HG03039 (cell line): ENCODE results near the gene FBXW7.

Experiments used
- ATAC-seq: cut with Tn5 transposase; IDR thresholded peaks from one replicate; pipeline ENCODE4 v1.9.1; 2021; ENCODE audit warnings: mild to moderate bottlenecking, moderate library complexity; ENCODE audit not compliant: unreplicated experiment

FBXW7 gene

DNA sequence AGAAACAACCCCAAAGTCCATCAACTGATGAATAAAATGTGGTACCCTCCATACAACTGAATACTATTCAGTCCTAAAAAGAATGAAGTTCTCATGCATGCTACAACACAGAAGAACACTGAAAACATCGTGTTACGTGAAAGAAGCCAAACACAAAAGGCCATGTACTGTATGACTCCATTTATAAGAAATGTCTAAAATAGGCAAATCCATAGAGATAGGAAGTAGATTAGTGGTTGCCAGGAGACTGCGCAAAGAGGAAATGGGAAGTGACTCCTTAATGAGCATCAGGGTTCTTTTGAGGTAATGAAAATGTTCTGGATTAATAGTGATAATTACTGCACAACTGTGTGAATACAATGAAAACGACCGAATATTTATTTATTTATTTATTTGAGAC, 23.4 kb downstream of the FBXW7 start:
- ATAC-seq: no peak

GRCh38 chr4:152510349-152511147, 25.3 kb downstream of the FBXW7 start:
- no peak for ATAC-seq

- ATAC-seq: no peak
These were observed 26.2 kb downstream of the FBXW7 start for GRCh38 chr4:152509595-152510225.

- no peak for ATAC-seq
These were observed 27.1 kb downstream of the FBXW7 start for GRCh38 chr4:152508818-152509217.

- ATAC-seq: no peak
These were observed 27.5 kb downstream of the FBXW7 start for GRCh38 chr4:152508386-152508785.

- no peak for ATAC-seq
These were observed 32.1 kb downstream of the FBXW7 start for GRCh38 chr4:152503653-152504290.

GRCh38 chr4:152501846-152502536, 33.9 kb downstream of the FBXW7 start:
- ATAC-seq: no peak

DNA sequence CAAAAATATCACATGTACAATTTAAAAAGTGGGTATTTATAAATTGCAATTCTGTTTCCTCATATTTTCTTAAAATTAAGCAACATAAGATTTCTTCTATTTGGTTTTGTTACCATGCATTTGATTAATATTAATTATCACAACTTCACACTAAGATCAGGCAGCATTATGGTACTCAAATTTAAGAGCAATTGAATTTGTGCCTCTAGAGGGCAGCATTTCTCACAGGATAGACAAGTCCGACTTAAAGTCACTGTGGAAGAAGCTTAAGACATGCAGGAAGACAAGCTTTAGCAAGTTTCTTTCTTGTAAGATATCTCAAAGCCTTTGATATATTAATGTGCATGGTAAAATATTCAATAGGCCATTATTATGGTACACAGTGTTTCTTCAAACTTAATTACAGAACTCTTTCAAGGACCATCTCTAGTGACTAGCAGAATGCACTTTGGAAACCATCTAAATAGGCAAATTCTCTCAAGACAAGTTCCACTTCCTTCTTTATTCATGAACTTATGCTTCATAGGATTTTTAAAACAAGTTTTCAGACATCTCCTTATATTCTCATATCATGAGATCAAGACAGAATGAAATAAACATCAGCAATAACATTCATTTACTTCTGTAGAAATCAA, 35.0 kb downstream of the FBXW7 start:
- no peak for ATAC-seq

DNA sequence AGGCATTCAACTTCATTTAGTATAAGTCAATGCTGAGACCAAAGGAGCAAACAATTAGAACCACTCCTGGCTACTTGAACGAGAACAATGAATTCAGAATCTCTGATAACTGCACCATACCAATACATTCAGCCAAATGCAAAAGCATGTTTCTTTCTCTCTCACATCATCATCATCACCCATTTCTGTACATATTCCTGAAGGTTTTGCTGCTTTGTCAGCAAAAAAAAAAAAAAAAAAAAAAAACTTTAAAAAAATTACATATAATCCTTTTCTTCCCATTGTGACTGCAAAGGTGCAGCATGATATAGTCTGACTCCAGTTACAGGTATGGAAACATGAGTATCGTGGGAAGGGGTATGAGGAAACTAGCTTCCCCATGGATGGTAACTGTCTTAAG, 35.6 kb downstream of the FBXW7 start:
- ATAC-seq: no peak

DNA sequence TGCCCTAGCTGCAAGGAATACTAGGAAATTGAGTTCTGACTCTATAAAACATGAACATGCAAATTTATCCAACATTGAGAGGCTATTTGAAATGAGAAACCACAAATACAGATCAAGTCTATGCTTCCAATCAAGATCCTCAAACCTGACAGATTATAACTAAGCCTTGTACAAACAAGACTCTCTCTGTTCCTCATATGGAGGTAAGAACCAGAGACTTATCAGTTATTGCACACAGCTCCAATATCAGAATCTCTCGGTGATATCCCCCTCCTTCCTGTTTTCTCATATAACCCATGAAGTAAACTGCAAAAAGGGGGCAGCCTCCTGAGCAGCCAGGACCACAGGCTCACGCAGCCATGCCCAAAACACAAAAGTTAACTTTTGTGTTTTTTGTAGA, 36.5 kb downstream of the FBXW7 start:
- ATAC-seq: no peak

DNA sequence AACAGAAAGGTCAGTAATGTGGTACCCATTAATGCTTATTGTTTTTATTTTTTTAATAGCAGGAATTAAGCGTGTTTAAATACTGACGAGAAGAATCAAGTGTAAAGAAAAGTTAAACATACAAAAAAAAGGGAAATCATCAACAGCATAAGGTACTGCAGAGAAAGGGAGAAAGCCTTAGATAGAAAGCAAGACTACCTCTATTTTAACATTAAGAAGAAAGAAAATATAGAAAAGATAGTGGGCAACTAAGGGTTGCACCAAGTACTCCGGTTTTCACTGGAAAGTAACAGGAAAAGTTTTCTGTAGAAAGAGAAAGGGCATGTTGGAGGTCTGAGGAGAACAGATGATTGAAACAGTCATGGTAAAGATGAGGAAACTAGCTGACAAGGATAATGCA, 41.9 kb downstream of the FBXW7 start:
- ATAC-seq: no peak

- ATAC-seq: no peak
These were observed 47.6 kb downstream of the FBXW7 start for GRCh38 chr4:152488246-152488645.

GRCh38 chr4:152486429-152487389, 49.2 kb downstream of the FBXW7 start:
- ATAC-seq: no peak

DNA sequence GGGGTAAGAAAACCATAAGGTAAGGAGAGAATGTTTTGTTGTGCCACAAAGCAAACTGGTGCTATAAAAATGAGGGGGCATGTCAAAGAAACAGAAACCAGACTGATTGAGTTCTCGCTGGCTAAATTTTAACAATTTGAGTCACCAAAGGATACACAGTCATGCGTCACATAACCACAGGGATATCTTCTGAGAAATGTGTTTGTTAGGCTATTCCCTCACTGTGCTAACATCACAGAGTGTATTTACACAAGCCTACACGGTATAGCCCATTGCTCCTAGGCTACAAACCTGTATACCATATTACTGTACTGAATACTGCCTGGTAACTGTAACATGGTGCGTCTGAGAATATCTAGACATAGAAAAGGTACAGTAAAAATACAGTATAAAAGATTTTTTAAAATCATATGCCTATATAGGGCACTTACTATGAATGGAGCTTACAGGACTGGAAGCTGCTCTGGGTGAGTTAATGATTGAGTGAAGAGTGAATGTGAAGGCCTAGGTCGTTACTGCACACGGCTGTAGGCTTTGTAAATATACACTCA, 50.1 kb downstream of the FBXW7 start:
- ATAC-seq: peak; percentile 97

DNA sequence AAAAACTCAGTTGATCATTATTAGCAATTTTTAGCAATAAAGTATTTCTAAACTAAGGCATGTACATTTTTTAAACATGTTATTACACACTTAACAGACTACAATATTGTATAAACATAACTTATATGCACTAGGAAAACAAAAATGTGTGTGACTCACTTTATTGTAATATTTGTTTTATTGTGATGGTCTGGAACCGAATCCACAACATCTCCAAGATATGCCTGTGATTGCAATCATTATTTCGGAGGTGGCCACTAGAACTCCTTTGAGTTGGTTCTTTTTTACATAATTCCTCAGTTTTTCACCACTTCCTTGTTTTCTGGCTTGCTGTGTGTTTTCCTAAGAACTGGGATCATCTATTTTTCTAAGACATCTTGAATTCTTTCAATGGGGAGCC, 53.7 kb downstream of the FBXW7 start:
- no peak for ATAC-seq

DNA sequence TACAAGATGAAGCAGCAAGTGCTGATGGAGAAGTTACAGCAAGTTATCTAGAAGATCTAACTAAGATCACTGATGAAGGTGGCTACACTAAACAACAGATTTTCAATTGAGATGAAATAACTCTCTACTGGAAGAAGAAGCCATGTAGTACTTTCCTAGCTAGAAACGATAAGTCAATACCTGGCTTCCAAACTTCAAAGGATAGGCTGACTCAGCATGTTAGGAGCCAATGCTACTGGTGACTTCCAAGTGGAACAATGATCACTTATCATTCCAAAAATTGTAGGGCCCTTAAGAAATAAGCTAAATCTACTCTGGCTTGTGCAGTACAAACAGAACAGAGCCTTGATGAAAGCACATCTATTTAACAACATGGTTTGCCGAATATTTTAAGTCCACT, 55.0 kb downstream of the FBXW7 start:
- no peak for ATAC-seq

- ATAC-seq: no peak
These were observed 55.6 kb downstream of the FBXW7 start for GRCh38 chr4:152480326-152480725.

- no peak for ATAC-seq
These were observed 56.4 kb downstream of the FBXW7 start for GRCh38 chr4:152479428-152480026.
